Right atrium auricular region (tissue), 2 donors: ENCODE data around the gene ARL3. TPM values are rescaled to one million over a fixed set of nuclear protein-coding genes. Genes with fewer than 3 reads are reported as not detected.

Experiments used
- DNase-seq: peaks from one replicate; pipeline ENCODE4 v3.0.0-alpha.2; 2019; ENCODE audit warnings: low spot score
- H3K27ac ChIP-seq, 2 donors: fragments of 200-600 bp; sonication (generic); 1 replicate in 1 of 2; 2 replicates in 1 of 2; pipeline ENCODE4 v1.5.1; 2016 to 2019
- H3K27me3 ChIP-seq, 2 donors: fragments of 200-600 bp; sonication (generic); one replicate each; pipeline versions ENCODE4 v1.5.1 to v1.6.0; 2017 to 2019
- H3K36me3 ChIP-seq: fragments of 200-600 bp; sonication (generic); one replicate; pipeline ENCODE4 v1.5.1; 2016
- H3K4me1 ChIP-seq, 2 donors: fragments of 200-600 bp; sonication (generic); one replicate each; pipeline versions ENCODE4 v1.5.1 to v1.6.0; 2017 to 2019
- H3K4me3 ChIP-seq, 2 donors: fragments of 200-600 bp; sonication (generic); 1 replicate in 1 of 2; 2 replicates in 1 of 2; pipeline ENCODE4 v1.5.1; 2017 to 2019; ENCODE audit warnings: mild to moderate bottlenecking in 1 of 2, moderate library complexity in 1 of 2
- H3K9me3 ChIP-seq, 2 donors: fragments of 200-600 bp; sonication (generic); one replicate each; pipeline ENCODE4 v1.5.1; 2019
- total RNA-seq, 2 donors: library from RNA; depleted of rRNA; stranded (reverse); fragments of >200 nt; gene quantifications; one replicate each; pipeline ENCODE4 v1.1.0, GENCODE V29; 2016
- TF ChIP-seq, protein P1 (sequence below), 2 donors: fragments of 200-600 bp; sonication (generic); IDR thresholded peaks; one replicate each; pipeline ENCODE4 v1.5.1; 2019; ENCODE audit warnings: antibody characterized with exemption in 2 of 2

The ARL3 gene
- total RNA-seq, 2 donors from 2014 or later, result 5.7 to 6.4 TPM

DNA sequence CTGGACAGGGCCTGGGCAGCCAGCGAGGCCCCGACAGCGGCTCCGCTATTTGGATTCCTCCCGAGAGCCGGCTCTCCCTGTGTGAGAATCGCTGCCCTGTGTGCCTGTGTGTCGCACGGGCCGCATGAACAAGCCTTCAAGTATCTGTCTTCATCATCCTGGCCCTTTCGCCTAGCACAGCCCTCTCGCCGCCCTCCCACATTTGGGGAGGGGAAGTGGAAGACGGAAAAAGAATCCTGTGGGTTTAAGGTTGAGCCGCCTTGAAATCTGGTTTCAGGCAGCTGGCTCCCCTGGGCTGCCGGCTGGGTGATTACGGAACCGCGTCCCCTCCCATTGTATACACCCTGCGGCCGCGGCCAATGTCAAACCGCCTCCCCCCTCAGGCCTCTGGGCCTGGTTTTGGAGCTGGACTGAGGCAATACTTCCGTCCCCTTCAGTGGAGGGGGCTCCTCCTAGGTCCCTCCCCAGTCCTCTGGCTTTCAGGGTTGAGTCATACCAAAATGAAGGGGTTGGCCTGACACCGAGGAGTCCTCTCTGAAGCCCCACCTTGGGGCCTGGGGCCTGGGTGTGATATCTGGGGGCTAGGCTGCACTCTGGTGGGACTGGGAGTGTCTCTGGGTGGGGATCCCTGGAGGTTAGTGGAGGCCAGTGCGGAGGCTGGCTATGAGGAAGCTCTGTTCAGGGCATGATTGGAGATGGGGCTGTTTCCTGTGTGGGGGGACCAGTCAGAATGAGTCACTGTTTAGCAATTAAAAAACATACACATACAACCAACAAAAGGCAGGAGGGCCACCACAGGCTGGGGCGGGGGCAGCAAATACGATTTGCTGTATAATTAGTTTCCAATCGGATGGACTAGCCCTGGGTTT, 68.2 kb downstream of the ARL3 start:
- Histone ChIP-seq H3K27ac (peak overlapping the region; percentile 98 to 100), H3K9me3 (no peaks in the 10 kb centered on the region), H3K27me3 (no peaks in the 10 kb centered on the region), H3K36me3 (no peaks in the 10 kb centered on the region), H3K4me3 (peak overlapping the region; percentile 88 to 95), H3K4me1 (peaks cover 0 to 57% of the 10 kb centered on the region in 2 donors)
- DNase-seq, result peak; percentile 97
- TF ChIP-seq, protein P1, sequence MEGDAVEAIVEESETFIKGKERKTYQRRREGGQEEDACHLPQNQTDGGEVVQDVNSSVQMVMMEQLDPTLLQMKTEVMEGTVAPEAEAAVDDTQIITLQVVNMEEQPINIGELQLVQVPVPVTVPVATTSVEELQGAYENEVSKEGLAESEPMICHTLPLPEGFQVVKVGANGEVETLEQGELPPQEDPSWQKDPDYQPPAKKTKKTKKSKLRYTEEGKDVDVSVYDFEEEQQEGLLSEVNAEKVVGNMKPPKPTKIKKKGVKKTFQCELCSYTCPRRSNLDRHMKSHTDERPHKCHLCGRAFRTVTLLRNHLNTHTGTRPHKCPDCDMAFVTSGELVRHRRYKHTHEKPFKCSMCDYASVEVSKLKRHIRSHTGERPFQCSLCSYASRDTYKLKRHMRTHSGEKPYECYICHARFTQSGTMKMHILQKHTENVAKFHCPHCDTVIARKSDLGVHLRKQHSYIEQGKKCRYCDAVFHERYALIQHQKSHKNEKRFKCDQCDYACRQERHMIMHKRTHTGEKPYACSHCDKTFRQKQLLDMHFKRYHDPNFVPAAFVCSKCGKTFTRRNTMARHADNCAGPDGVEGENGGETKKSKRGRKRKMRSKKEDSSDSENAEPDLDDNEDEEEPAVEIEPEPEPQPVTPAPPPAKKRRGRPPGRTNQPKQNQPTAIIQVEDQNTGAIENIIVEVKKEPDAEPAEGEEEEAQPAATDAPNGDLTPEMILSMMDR (IDR thresholded peaks at IDR 0.05), result peak in 1 of 2 donors; percentile 19

DNA sequence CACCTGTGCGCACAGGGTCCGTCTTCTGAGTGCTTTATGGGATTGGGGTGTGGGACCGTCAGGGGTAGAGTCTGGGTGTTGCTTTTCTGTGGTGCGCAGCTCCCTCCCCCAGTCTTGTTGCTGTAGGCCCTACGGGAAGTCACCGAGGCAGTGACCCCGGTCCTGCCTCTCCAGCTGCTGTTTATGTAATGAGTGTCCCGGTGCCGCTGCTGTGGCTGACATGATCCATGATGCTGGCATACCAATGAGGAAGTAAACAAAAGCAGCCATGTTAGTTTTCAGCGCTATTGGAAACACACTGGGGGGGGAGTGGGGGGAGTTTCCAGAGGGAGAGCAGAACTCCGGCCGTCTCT, 68.8 kb downstream of the ARL3 start:
- Histone ChIP-seq H3K9me3 (no peaks in the 10 kb centered on the region), H3K27me3 (no peaks in the 10 kb centered on the region), H3K36me3 (no peaks in the 10 kb centered on the region), H3K4me1 (peaks cover 0 to 51% of the 10 kb centered on the region in 2 donors), H3K27ac (peak overlapping the region; percentile 98 to 100), H3K4me3 (peak overlapping the region; percentile 88 to 95)
- TF ChIP-seq, protein P1 (IDR thresholded peaks at IDR 0.05), result no peak
- DNase-seq, result peak; percentile 88

DNA sequence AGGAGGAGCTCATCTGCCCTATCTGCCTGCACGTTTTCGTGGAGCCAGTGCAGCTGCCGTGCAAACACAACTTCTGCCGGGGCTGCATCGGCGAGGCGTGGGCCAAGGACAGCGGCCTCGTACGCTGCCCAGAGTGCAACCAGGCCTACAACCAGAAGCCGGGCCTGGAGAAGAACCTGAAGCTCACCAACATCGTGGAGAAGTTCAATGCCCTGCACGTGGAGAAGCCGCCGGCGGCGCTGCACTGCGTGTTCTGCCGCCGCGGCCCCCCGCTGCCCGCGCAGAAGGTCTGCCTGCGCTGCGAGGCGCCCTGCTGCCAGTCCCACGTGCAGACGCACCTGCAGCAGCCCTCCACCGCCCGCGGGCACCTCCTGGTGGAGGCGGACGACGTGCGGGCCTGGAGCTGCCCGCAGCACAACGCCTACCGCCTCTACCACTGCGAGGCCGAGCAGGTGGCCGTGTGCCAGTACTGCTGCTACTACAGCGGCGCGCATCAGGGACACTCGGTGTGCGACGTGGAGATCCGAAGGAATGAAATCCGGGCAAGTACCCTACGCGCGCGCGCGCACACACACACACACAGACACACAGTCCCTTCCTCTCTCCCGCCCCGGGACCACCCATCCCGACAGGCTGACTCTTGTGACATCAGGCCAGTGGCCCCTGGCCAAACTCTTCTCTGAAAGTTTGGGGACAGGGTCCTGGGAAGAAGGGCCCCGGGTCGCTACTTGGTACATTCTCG, 69.4 kb downstream of the ARL3 start:
- Histone ChIP-seq H3K4me1 (peaks cover 0 to 46% of the 10 kb centered on the region in 2 donors), H3K4me3 (peak overlapping the region; percentile 88 to 95), H3K27me3 (no peaks in the 10 kb centered on the region), H3K36me3 (no peaks in the 10 kb centered on the region), H3K9me3 (no peaks in the 10 kb centered on the region), H3K27ac (peak overlapping the region; percentile 98 to 100)
- TF ChIP-seq, protein P1 (IDR thresholded peaks at IDR 0.05), result peak; percentile 37 to 67
- peak; percentile 83 for DNase-seq

- no peak for DNase-seq
- Histone ChIP-seq H3K27ac (peak within 1 kb of the TSS; percentile 98 to 100), H3K36me3 (no peaks in the 10 kb centered on the region), H3K27me3 (no peaks in the 10 kb centered on the region), H3K4me1 (peaks cover 0 to 39% of the 10 kb centered on the region in 2 donors), H3K9me3 (no peaks in the 10 kb centered on the region), H3K4me3 (peak within 1 kb of the TSS; percentile 88 to 95)
- TF ChIP-seq, protein P1 (IDR thresholded peaks at IDR 0.05), result no peak
Observed at GRCh38 chr10:102644066-102644645, 70.0 kb downstream of the ARL3 start, which contains the start of gene TRIM8. Gene TRIM8, plus strand, starts transcription at chr10:102644479. Its CDS starts 139 bp downstream, at chr10:102644618.

GRCh38 chr10:102643336-102644065, 70.7 kb downstream of the ARL3 start:
- no peaks in the 10 kb centered on the region for H3K36me3 ChIP-seq
- TF ChIP-seq, protein P1 (IDR thresholded peaks at IDR 0.05), result no peak
- no peaks in the 10 kb centered on the region for H3K9me3 ChIP-seq
- H3K4me3 ChIP-seq, result peak overlapping the region; percentile 88 to 95
- DNase-seq, result no peak
- no peaks in the 10 kb centered on the region for H3K27me3 ChIP-seq
- H3K27ac ChIP-seq, result peak overlapping the region; percentile 98 to 100
- peaks cover 0 to 33% of the 10 kb centered on the region in 2 donors for H3K4me1 ChIP-seq
